HL-60 (cell line): ENCODE results near the gene KLHL30.

Source experiments
- DNase-seq, 2 experiments: peaks; one replicate each; pipeline ENCODE4 v3.0.0-alpha.2; 2010 to 2020; ENCODE audit warnings: low read depth in 1 of 2, low spot score in 1 of 2
- H3K27ac ChIP-seq: fragments of 250-450 bp; sonication (Bioruptor Pico); replicated peaks from 2 replicates; pipeline ENCODE4 v1.5.1; 2020; ENCODE audit warnings: mild to moderate bottlenecking, moderate library complexity
- H3K27me3 ChIP-seq: fragments of 250-450 bp; sonication (Bioruptor Pico); 2 replicates; pipeline ENCODE4 v1.5.1; 2021; ENCODE audit warnings: mild to moderate bottlenecking, moderate library complexity; ENCODE audit not compliant: insufficient read depth, poor library complexity, severe bottlenecking
- H3K4me3 ChIP-seq: replicated peaks from 2 replicates; pipeline ENCODE4 v1.5.1; 2011; ENCODE audit warnings: mild to moderate bottlenecking, control low read depth, low read length; ENCODE audit not compliant: insufficient read depth
- CTCF ChIP-seq: IDR thresholded peaks from one replicate; pipeline ENCODE4 v1.5.1; 2011; ENCODE audit warnings: low read length, control low read depth, inconsistent platforms; ENCODE audit not compliant: insufficient read depth
- GABPA ChIP-seq: IDR thresholded peaks from 2 replicates; pipeline ENCODE4 v1.6.1; 2012; ENCODE audit warnings: low read depth
- POLR2AphosphoS5 ChIP-seq: IDR thresholded peaks from 2 replicates; pipeline ENCODE4 v1.6.1; 2012; ENCODE audit warnings: low read depth
- REST ChIP-seq: IDR thresholded peaks from 2 replicates; pipeline ENCODE4 v1.6.1; 2012; ENCODE audit warnings: low read depth; ENCODE audit not compliant: insufficient replicate concordance
- SPI1 ChIP-seq: IDR thresholded peaks from 2 replicates; pipeline ENCODE4 v1.6.1; 2012; ENCODE audit warnings: low read depth, mild to moderate bottlenecking, borderline replicate concordance

KLHL30 gene

GRCh38 chr2:238176613-238177012 lies 38.1 kb downstream of the KLHL30 start:
- no peaks in the 10 kb centered on the region for H3K27me3 ChIP-seq
- no peak for DNase-seq

GRCh38 chr2:238180554-238180953 lies 42.1 kb downstream of the KLHL30 start:
- DNase-seq: no peak
- H3K27me3 ChIP-seq: no peaks in the 10 kb centered on the region
- H3K4me3 ChIP-seq: no peak overlapping the region
- TF ChIP-seq SPI1 (no peak), REST (no peak), GABPA (no peak), CTCF (no peak), POLR2AphosphoS5 (no peak)
- H3K27ac ChIP-seq: no peak overlapping the region

More at GRCh38 chr2:238176613-238177012, 38.1 kb downstream of the KLHL30 start:
- Histone ChIP-seq H3K4me3 (no peak overlapping the region), H3K27ac (no peak overlapping the region)
- TF ChIP-seq REST (no peak), CTCF (no peak), SPI1 (no peak), GABPA (no peak), POLR2AphosphoS5 (no peak)

- no peak for DNase-seq
- TF ChIP-seq POLR2AphosphoS5: no peak
- TF ChIP-seq REST: no peak
- no peak for TF ChIP-seq GABPA
- TF ChIP-seq CTCF: no peak
- TF ChIP-seq SPI1: no peak
- Histone ChIP-seq H3K4me3 (no peak overlapping the region), H3K27ac (no peak overlapping the region), H3K27me3 (no peaks in the 10 kb centered on the region)
Measured at GRCh38 chr2:238182362-238182761, 43.9 kb downstream of the KLHL30 start.
